GM18508 (cell line): ENCODE measurements around the gene FOXM1.

ENCODE experiments used
- ATAC-seq: cut with Tn5 transposase; IDR thresholded peaks from one replicate; pipeline ENCODE4 v1.9.1; 2021; ENCODE audit warnings: moderate number of reproducible peaks; ENCODE audit not compliant: insufficient read depth, unreplicated experiment

The FOXM1 gene

GRCh38 chr12:2877047-2877952 lies at the start of gene FOXM1, which contains the start of gene RHNO1:
Gene FOXM1 (minus strand): TSS chr12:2877174. CDS start chr12:2874478, 2,696 bp downstream.
Gene RHNO1 (plus strand): TSS chr12:2877223. CDS start chr12:2885367, 8,144 bp downstream.
- ATAC-seq: no peak

- no peak for ATAC-seq
Measured at GRCh38 chr12:2925322-2925995, 48.5 kb upstream of the FOXM1 start.

- ATAC-seq: no peak
Measured at GRCh38 chr12:2924019-2924418, 47.0 kb upstream of the FOXM1 start.

- ATAC-seq: no peak
Measured at GRCh38 chr12:2923057-2923456, 46.1 kb upstream of the FOXM1 start.

- ATAC-seq: no peak
Measured at GRCh38 chr12:2922329-2922728, 45.4 kb upstream of the FOXM1 start.

GRCh38 chr12:2919249-2919648 lies 42.3 kb upstream of the FOXM1 start:
- no peak for ATAC-seq

GRCh38 chr12:2912216-2912575 lies 35.2 kb upstream of the FOXM1 start:
- no peak for ATAC-seq

GRCh38 chr12:2904260-2904659 lies 27.3 kb upstream of the FOXM1 start:
- no peak for ATAC-seq

GRCh38 chr12:2902272-2902880 lies 25.4 kb upstream of the FOXM1 start:
- ATAC-seq: no peak

- ATAC-seq: no peak
Measured at GRCh38 chr12:2900642-2901041, 23.7 kb upstream of the FOXM1 start.

GRCh38 chr12:2897418-2897817 lies 20.4 kb upstream of the FOXM1 start:
- no peak for ATAC-seq

GRCh38 chr12:2895511-2895910 lies 18.5 kb upstream of the FOXM1 start:
- ATAC-seq: no peak

GRCh38 chr12:2895051-2895451 lies 18.1 kb upstream of the FOXM1 start:
- no peak for ATAC-seq

- no peak for ATAC-seq
Measured at GRCh38 chr12:2893007-2893406, 16.0 kb upstream of the FOXM1 start.

GRCh38 chr12:2892246-2892645 lies 15.3 kb upstream of the FOXM1 start:
- no peak for ATAC-seq

- peak; percentile 9 for ATAC-seq
Measured at GRCh38 chr12:2891240-2892053, 14.5 kb upstream of the FOXM1 start.

- peak; percentile 92 for ATAC-seq
Measured at GRCh38 chr12:2890388-2891239, 13.6 kb upstream of the FOXM1 start, which contains the start of gene TULP3. Gene TULP3 (plus strand): TSS chr12:2890891. CDS start chr12:2890948, 57 bp downstream.

GRCh38 chr12:2890001-2890387 lies 13.0 kb upstream of the FOXM1 start:
- no peak for ATAC-seq

- no peak for ATAC-seq
Measured at GRCh38 chr12:2886768-2887450, 9.9 kb upstream of the FOXM1 start.
